Liver (tissue), 9 donors: ENCODE measurements around the gene EPSTI1. TPM values are rescaled to one million over a fixed set of nuclear protein-coding genes. Genes with fewer than 3 reads are reported as not detected.

ENCODE experiments used
- DNase-seq: peaks from one replicate; pipeline ENCODE4 v3.0.0-alpha.2; 2017; ENCODE audit warnings: low spot score
- H3K27ac ChIP-seq, 2 donors: one replicate each; pipeline ENCODE4 v1.7.0; 2013; ENCODE audit warnings: inconsistent platforms in 2 of 2, low read length in 2 of 2, control low read depth in 1 of 2, low read depth in 1 of 2, mild to moderate bottlenecking in 1 of 2
- H3K27me3 ChIP-seq, 4 donors: one replicate each; pipeline versions ENCODE4 v1.6.1 to v1.7.0; 2013; ENCODE audit warnings: low read length in 3 of 4, inconsistent platforms in 1 of 4, mild to moderate bottlenecking in 1 of 4, moderate library complexity in 1 of 4; ENCODE audit not compliant: control insufficient read depth in 4 of 4, insufficient read depth in 4 of 4
- H3K36me3 ChIP-seq, 4 donors: one replicate each; pipeline versions ENCODE4 v1.6.1 to v1.7.0; 2013; ENCODE audit warnings: low read length in 3 of 4, mild to moderate bottlenecking in 3 of 4, low read depth in 1 of 4, moderate library complexity in 1 of 4; ENCODE audit not compliant: control insufficient read depth in 4 of 4, insufficient read depth in 3 of 4
- H3K4me1 ChIP-seq, 4 donors: one replicate each; pipeline versions ENCODE4 v1.6.1 to v1.7.0; 2013; ENCODE audit warnings: low read length in 3 of 4, mild to moderate bottlenecking in 3 of 4, moderate library complexity in 1 of 4; ENCODE audit not compliant: control insufficient read depth in 4 of 4, insufficient read depth in 4 of 4
- H3K4me3 ChIP-seq, 3 donors: one replicate each; pipeline versions ENCODE4 v1.6.1 to v1.7.0; 2013; ENCODE audit warnings: low read length in 3 of 3, control low read depth in 1 of 3, low read depth in 1 of 3, mild to moderate bottlenecking in 1 of 3
- H3K9ac ChIP-seq, 2 donors: one replicate each; pipeline ENCODE4 v1.7.0; 2013; ENCODE audit warnings: low read length in 2 of 2, mild to moderate bottlenecking in 2 of 2, moderate library complexity in 2 of 2, control low read depth in 1 of 2, low read depth in 1 of 2
- H3K9me3 ChIP-seq, 4 donors: one replicate each; pipeline versions ENCODE4 v1.6.1 to v1.7.0; 2013; ENCODE audit warnings: low read length in 3 of 4; ENCODE audit not compliant: control insufficient read depth in 4 of 4
- CTCF ChIP-seq: fragments of 150-350 bp; IDR thresholded peaks from 2 replicates; pipeline ENCODE4 v1.5.1; 2017; ENCODE audit warnings: improper control_type of control experiment, low read depth, low read length; ENCODE audit not compliant: missing input control
- EGR1 ChIP-seq, 2 donors: IDR thresholded peaks; 2 replicates each; pipeline ENCODE4 v1.6.1; 2016 to 2018; ENCODE audit warnings: antibody characterized with exemption in 2 of 2, low read depth in 2 of 2
- FOXA2 ChIP-seq: IDR thresholded peaks from 2 replicates; pipeline ENCODE4 v1.6.1; 2016; ENCODE audit warnings: antibody characterized with exemption
- GABPA ChIP-seq, 2 donors: IDR thresholded peaks in 1 of 2; conservative IDR thresholded peaks in 1 of 2; 2 replicates each; pipeline ENCODE4 v1.6.1; 2016; ENCODE audit warnings: antibody characterized with exemption in 2 of 2, mild to moderate bottlenecking in 1 of 2, moderate library complexity in 1 of 2
- HNF4A ChIP-seq, 2 donors: conservative IDR thresholded peaks; 2 replicates each; pipeline ENCODE4 v1.6.1; 2016; ENCODE audit warnings: antibody characterized with exemption in 2 of 2, mild to moderate bottlenecking in 2 of 2
- HNF4G ChIP-seq: IDR thresholded peaks from 2 replicates; pipeline ENCODE4 v1.6.1; 2016; ENCODE audit warnings: antibody characterized with exemption
- JUND ChIP-seq, 2 donors: IDR thresholded peaks; 2 replicates each; pipeline ENCODE4 v1.6.1; 2016; ENCODE audit warnings: antibody characterized with exemption in 2 of 2
- MAX ChIP-seq: IDR thresholded peaks from 2 replicates; pipeline ENCODE4 v1.6.1; 2016; ENCODE audit warnings: antibody characterized with exemption
- NR2F2 ChIP-seq: IDR thresholded peaks from 2 replicates; pipeline ENCODE4 v1.6.1; 2016; ENCODE audit warnings: antibody characterized with exemption
- RXRA ChIP-seq, 2 donors: IDR thresholded peaks; 2 replicates each; pipeline ENCODE4 v1.6.1; 2017 to 2018; ENCODE audit warnings: antibody characterized with exemption in 2 of 2, mild to moderate bottlenecking in 1 of 2
- SP1 ChIP-seq: IDR thresholded peaks from 2 replicates; pipeline ENCODE4 v1.6.1; 2018; ENCODE audit warnings: antibody characterized with exemption, mild to moderate bottlenecking
- TAF1 ChIP-seq: conservative IDR thresholded peaks from 2 replicates; pipeline ENCODE4 v1.6.1; 2016; ENCODE audit warnings: antibody characterized with exemption, mild to moderate bottlenecking
- WGBS: extraction: QIAGEN DNeasy Blood & Tissue Kit; methylation state at CpG from one replicate; pipeline ENCODE4 v1.1.7; 2013; 5-methylcytosine and 5-hydroxymethylcytosine counted together
- polyA plus RNA-seq, 2 donors: library from polyadenylated mRNA; stranded (reverse) in 1 of 2; unstranded in 1 of 2; fragments of 200-250 nt in 1 of 2; fragments of >200 nt in 1 of 2; fragmentation: Nextera tagmentation in 1 of 2; extraction: Ambion mirVana in 1 of 2; gene quantifications; one replicate each; pipeline versions ENCODE4 v1.2.1 to v1.2.3, GENCODE V29; 2013 to 2015
- total RNA-seq, 2 donors: library from RNA; depleted of rRNA; stranded (reverse); fragments of >200 nt; gene quantifications; one replicate each; pipeline ENCODE4 v1.2.3, GENCODE V29; 2014
- TF ChIP-seq, protein P1 (sequence below): IDR thresholded peaks from 2 replicates; pipeline ENCODE4 v1.6.1; 2016; ENCODE audit warnings: antibody characterized with exemption, mild to moderate bottlenecking
- TF ChIP-seq, protein P2 (sequence below): IDR thresholded peaks from 2 replicates; pipeline ENCODE4 v1.6.1; 2016; ENCODE audit warnings: antibody characterized with exemption
- donor health status: healthy.
- donor health status: healthy.
- donor health status: healthy.
- donor health status: healthy.
- donor health status: healthy.

EPSTI1 gene
- total and polyA plus RNA-seq, 4 donors: 2.1 to 20.3 (median 4.2) TPM

DNA sequence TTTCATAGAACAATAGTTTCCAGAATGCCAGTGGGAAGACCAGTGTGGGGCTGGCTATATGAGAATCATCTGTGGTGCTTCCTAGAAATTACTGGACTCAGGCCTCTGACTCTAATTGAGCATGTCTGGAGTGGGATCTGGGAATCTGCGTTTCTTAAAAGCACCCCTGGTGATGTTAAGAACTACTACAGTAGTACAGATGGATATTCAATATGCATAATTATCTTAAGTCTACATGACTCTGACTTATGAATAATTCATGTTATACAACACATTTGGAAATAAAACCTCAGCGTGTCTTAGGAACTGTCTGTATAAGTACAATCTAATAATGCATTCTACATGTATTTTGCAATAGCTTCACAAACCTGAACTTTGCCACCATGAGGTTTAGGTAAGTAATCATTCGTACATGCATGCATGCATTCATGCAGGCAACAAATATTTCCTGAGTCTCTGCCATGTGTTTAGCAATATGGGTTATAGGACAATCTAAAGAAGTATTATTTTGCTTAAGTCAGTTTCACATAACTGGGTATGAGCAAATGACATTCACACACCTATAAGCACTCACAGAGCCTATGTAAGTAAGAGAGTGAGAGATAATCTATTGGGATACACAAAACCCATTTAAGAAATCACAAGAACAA is 62.0 kb downstream of the EPSTI1 start (continued):
- TF ChIP-seq, protein P1, sequence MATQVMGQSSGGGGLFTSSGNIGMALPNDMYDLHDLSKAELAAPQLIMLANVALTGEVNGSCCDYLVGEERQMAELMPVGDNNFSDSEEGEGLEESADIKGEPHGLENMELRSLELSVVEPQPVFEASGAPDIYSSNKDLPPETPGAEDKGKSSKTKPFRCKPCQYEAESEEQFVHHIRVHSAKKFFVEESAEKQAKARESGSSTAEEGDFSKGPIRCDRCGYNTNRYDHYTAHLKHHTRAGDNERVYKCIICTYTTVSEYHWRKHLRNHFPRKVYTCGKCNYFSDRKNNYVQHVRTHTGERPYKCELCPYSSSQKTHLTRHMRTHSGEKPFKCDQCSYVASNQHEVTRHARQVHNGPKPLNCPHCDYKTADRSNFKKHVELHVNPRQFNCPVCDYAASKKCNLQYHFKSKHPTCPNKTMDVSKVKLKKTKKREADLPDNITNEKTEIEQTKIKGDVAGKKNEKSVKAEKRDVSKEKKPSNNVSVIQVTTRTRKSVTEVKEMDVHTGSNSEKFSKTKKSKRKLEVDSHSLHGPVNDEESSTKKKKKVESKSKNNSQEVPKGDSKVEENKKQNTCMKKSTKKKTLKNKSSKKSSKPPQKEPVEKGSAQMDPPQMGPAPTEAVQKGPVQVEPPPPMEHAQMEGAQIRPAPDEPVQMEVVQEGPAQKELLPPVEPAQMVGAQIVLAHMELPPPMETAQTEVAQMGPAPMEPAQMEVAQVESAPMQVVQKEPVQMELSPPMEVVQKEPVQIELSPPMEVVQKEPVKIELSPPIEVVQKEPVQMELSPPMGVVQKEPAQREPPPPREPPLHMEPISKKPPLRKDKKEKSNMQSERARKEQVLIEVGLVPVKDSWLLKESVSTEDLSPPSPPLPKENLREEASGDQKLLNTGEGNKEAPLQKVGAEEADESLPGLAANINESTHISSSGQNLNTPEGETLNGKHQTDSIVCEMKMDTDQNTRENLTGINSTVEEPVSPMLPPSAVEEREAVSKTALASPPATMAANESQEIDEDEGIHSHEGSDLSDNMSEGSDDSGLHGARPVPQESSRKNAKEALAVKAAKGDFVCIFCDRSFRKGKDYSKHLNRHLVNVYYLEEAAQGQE: no peak
- TF ChIP-seq JUND (IDR thresholded peaks at IDR 0.05): no peak
- no peak for TF ChIP-seq SP1
- TF ChIP-seq FOXA2: no peak
- no peak for TF ChIP-seq GABPA (IDR thresholded peaks at IDR 0.05 in 1 of 2, conservative IDR thresholded peaks at IDR 0.05 in 1 of 2)

- H3K27ac ChIP-seq: no peak overlapping the region
- no peaks in the 10 kb centered on the region for H3K27me3 ChIP-seq
- TF ChIP-seq MAX (no peak), HNF4G (no peak), TAF1 (no peak), FOXA2 (no peak), NR2F2 (no peak), JUND (IDR thresholded peaks at IDR 0.05) (no peak), GABPA (IDR thresholded peaks at IDR 0.05 in 1 of 2, conservative IDR thresholded peaks at IDR 0.05 in 1 of 2) (no peak), CTCF (no peak), RXRA (IDR thresholded peaks at IDR 0.05) (no peak), HNF4A (conservative IDR thresholded peaks at IDR 0.05) (no peak), EGR1 (IDR thresholded peaks at IDR 0.05; ENCODE audit: low read depth in 2 of 2) (no peak)
- TF ChIP-seq, protein P2, sequence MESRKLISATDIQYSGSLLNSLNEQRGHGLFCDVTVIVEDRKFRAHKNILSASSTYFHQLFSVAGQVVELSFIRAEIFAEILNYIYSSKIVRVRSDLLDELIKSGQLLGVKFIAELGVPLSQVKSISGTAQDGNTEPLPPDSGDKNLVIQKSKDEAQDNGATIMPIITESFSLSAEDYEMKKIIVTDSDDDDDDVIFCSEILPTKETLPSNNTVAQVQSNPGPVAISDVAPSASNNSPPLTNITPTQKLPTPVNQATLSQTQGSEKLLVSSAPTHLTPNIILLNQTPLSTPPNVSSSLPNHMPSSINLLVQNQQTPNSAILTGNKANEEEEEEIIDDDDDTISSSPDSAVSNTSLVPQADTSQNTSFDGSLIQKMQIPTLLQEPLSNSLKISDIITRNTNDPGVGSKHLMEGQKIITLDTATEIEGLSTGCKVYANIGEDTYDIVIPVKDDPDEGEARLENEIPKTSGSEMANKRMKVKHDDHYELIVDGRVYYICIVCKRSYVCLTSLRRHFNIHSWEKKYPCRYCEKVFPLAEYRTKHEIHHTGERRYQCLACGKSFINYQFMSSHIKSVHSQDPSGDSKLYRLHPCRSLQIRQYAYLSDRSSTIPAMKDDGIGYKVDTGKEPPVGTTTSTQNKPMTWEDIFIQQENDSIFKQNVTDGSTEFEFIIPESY: no peak
- no peak overlapping the region for H3K4me3 ChIP-seq
- DNase-seq: no peak
- H3K36me3 ChIP-seq: peaks cover 0 to 8% (median 1%) of the 10 kb centered on the region in 4 donors
- H3K4me1 ChIP-seq: no peaks in the 10 kb centered on the region
- H3K9me3 ChIP-seq: no peaks in the 10 kb centered on the region
- WGBS: 89% methylated on average over 2 of the region's 2 CpGs
- no peak overlapping the region for H3K9ac ChIP-seq
Observed at GRCh38 chr13:42926555-42926954, 65.5 kb downstream of the EPSTI1 start.
